Epithelial cell of proximal tubule (primary cell): ENCODE data around the gene CFAP46. TPM values are rescaled to one million over a fixed set of nuclear protein-coding genes. Genes with fewer than 3 reads are reported as not detected.
"Not testable (repeated sequence)": the region's sequence is repeated elsewhere in the genome, so short reads cannot be mapped to it uniquely, and the experiment has no call there.

Experiments used
- DNase-seq: peaks from one replicate; pipeline ENCODE4 v3.0.0-alpha.2; 2011; ENCODE audit warnings: low read depth
- H3K4me3 ChIP-seq: 2 replicates; pipeline ENCODE4 v1.5.1; 2011; ENCODE audit warnings: low read depth, mild to moderate bottlenecking, low read length
- total RNA-seq: library from RNA; depleted of rRNA; stranded (reverse); fragments of >200 nt; gene quantifications from 2 replicates; pipeline ENCODE4 v1.2.3, GENCODE V29; 2015
- TF ChIP-seq, protein P1 (sequence below): conservative IDR thresholded peaks from 2 replicates; pipeline ENCODE4 v1.5.1; 2012; ENCODE audit warnings: low read depth, mild to moderate bottlenecking, low read length

Gene CFAP46
- total RNA-seq, 1 donor from 2014 or later = 2.2 TPM

DNA sequence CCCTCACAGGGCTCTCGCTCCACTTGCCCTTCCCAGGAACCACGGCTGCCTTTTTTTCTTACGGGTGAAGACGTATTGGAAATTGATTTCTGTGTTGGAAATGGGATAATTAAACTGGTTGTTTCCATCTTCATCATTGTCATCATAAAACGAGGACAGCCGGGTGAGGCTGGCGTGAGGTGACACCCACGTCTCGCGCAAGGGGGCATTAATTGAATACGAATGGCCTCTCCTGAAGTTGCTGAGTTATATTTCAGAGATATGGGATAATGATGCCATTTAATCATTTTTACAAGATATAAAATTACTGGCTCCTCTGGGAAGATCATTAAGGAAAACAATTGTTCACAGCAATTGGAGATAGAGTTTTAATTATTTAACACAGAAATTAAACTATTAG, 138.1 kb downstream of the CFAP46 start:
- no peak for DNase-seq
- TF ChIP-seq, protein P1, sequence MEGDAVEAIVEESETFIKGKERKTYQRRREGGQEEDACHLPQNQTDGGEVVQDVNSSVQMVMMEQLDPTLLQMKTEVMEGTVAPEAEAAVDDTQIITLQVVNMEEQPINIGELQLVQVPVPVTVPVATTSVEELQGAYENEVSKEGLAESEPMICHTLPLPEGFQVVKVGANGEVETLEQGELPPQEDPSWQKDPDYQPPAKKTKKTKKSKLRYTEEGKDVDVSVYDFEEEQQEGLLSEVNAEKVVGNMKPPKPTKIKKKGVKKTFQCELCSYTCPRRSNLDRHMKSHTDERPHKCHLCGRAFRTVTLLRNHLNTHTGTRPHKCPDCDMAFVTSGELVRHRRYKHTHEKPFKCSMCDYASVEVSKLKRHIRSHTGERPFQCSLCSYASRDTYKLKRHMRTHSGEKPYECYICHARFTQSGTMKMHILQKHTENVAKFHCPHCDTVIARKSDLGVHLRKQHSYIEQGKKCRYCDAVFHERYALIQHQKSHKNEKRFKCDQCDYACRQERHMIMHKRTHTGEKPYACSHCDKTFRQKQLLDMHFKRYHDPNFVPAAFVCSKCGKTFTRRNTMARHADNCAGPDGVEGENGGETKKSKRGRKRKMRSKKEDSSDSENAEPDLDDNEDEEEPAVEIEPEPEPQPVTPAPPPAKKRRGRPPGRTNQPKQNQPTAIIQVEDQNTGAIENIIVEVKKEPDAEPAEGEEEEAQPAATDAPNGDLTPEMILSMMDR = no peak
- no peak overlapping the region for H3K4me3 ChIP-seq

DNA sequence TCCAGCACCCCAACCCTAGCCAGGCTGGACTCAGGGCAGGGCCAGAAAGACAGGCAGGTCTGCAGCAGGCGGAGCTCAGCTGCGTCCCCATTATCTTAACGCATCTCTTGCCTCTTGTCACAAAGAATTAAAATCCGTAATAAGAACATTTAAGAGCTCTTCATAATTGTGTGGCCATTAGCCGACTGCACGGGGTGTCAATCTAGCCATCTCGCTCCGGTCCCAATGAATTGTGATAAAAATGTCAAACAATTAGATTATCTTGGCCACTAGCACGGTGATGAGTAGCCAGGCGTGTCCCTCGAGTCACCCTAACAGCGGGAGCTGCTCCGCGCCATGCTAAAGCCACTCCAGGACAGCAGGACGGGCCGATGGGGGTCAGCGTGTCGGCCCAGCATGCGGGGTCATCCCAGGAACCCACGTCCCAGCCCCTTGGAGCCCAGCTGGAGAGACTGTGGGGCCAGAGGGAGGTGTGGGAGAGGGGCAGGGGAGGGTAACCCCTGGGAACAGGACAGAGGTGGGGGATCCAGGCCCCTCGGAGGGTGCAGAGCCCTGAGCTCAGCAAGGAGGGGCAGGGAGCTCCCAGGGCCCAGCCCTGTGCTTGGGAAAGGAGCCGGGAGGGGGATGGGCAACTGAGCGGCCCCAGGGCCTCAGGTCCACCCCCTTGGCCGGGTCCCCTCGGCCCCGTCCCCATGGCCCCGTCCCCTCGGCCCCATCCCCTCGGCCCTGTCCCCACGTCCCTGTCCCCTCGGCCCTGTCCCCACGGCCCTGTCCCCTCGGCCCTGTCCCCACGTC, 138.8 kb downstream of the CFAP46 start:
- TF ChIP-seq, protein P1 = no peak
- H3K4me3 ChIP-seq = no peak overlapping the region
- DNase-seq = no peak

DNA sequence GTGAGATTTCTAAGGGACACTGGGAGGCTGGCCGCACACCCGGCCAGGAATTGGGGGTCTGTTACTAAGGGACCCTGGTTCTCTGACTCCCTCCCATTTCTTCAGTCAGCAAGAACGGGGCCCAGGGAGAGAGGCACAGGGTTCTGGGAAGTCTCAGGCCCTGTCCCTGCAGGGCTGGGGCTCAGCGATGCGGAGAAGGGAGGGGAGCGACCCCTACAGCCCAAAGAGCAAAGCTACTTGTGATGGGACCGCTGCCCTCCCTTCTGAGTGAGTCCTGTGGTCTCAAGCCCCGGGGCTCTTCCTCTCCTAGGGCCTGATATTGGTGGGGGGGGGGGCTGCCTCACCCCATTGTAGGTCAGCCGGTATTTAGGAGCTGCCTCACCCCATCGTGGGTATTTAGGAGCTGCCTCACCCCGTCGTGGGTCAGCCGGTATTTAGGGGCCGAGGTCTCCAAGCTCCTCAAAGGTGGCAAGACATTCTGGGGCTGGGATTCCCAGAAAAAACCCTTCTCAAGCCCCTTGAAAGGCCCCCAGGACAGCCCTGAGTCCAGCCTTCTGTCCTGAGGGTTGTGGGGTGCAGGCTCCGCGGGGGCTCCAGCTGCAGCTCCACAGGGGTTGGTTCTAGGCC, 139.6 kb downstream of the CFAP46 start:
- H3K4me3 ChIP-seq = no peak overlapping the region
- TF ChIP-seq, protein P1 = no peak
- DNase-seq = no peak

DNA sequence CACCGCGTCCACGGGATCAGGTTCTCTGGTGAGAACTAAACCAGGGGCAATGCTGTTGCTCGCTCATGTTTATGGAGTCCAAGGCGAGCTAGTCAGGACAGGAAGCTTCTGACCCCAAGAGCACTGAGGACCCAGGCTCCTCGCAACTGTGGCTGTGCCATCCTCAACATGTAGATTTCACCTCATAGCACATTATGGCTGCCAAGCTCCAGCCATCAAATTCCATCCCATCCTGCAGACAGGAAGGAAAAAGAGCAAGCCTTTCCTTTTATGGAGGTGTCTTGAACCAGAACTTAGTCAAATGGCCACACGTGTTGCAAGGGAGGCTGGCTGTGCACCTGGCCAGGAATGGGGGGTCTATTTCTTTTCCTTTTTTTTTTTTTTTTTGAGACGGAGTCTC, 140.3 kb downstream of the CFAP46 start:
- H3K4me3 ChIP-seq = no peak overlapping the region
- TF ChIP-seq, protein P1 = no peak
- no peak for DNase-seq

DNA sequence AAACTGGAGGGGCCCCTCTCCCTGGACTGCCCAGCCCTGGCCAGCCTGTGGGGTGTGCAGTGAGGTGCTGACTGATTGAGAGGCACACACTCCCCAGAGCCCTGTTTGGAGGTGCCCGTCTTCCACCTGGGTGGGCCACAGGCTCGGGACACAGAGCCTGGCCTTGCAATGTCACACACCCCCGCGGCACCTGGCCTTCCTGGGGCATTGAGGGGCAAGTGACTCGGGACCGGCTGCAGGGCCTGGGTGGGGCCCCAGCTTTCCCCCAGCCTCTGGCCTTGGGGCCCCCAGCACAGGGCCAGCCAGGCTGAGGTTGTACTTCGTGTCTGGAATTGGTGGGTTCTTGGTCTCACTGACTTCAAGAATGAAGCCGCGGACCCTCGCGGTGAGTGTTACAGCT, 142.5 kb downstream of the CFAP46 start:
- TF ChIP-seq, protein P1 = no peak
- no peak for DNase-seq
- H3K4me3 ChIP-seq = no peak overlapping the region

DNA sequence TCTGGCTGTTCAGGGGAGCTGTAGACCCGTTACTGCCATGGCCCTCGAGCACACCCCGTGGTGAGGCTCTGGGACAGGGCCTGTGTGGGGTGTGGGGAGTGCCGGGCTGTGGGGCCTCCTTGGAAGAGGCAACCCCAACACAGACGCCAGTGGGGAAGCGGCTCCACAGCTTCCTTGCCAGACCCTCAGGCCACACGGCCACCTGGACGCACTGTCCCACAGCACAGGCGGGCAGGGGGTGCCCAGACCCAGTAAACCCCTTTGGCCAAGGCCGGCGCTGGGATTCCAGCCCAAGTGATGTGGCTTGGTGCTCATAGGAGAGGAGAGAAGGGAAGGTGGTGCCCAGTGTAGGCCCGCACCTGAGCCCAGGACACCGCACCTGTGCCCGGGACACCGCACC, 143.5 kb downstream of the CFAP46 start:
- no peak for DNase-seq
- TF ChIP-seq, protein P1 = no peak
- no peak overlapping the region for H3K4me3 ChIP-seq

DNA sequence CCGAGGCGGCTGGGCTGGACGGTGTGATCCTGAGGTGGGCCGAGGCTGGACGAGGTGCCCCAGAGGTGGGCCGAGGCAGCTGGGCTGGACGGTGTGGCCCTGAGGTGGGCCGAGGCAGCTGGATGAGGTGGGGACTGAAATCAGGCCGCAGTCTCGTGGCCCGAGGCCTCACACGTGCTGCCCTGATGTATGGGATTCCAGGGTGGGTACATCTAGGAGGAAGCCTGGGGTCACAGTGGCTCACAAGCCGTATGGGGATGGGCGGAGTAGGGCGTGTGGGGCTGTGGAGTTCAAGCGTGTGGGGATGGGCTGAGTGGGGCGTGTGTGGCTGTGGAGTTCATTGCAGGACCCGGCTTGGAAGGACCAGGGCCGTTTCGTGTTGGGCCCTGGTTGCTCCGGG, 144.0 kb downstream of the CFAP46 start:
- TF ChIP-seq, protein P1 = no peak
- DNase-seq = no peak
- H3K4me3 ChIP-seq = no peak overlapping the region

DNA sequence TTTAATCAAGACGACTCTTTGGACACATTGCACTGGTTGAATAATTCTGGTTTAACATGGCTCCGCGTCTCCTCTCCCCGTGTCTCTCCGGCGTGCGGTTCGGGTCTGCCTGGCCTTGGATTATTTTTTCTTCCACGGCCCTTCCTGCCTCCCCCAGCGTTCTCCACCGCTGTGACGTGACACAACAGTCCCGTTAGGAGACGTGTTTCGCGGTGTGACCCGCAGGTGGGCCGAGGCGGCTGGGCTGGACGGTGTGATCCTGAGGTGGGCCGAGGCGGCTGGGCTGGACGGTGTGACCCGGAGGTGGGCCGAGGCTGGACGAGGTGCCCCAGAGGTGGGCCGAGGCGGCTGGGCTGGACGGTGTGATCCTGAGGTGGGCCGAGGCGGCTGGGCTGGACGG, 144.4 kb downstream of the CFAP46 start:
- H3K4me3 ChIP-seq, DNase-seq: not testable (repeated sequence)
